GM12878 (cell line): ENCODE results near the gene MSRB1. TPM values are rescaled to one million over a fixed set of nuclear protein-coding genes. Genes with fewer than 3 reads are reported as not detected.

Experiments
- ATAC-seq: fragments of 200-7000 bp; cut with Tn5 transposase; 3 replicates; pipeline ENCODE4 v1.9.1; 2020; ENCODE audit warnings: mild to moderate bottlenecking, moderate library complexity
- BruUV-seq: library from RNA; stranded (reverse); fragments of 400-500 nt; replicated peaks from 2 replicates; lab custom pipeline; 2021; lab: Mats Ljungman, UMichigan
- CTCF ChIA-PET: fragments of 300-600 bp; sonication (Branson Sonifier 250); formaldehyde crosslinking; extraction: SDS; loops from one replicate; lab custom pipeline; 2021; ENCODE audit warnings: inconsistent platforms; lab: Yijun Ruan, JAX
- POLR2A ChIA-PET: fragments of 350-600 bp; formaldehyde crosslinking; extraction: SDS; loops from one replicate; lab custom pipeline; 2021; ENCODE audit warnings: inconsistent platforms; lab: Charles Lee
- RAD21 ChIA-PET: fragments of 300-600 bp; sonication (Branson Sonifier 250); formaldehyde crosslinking; loops from one replicate; lab custom pipeline; 2023; ENCODE audit warnings: antibody characterized with exemption; ENCODE audit not compliant: unreplicated experiment; lab: Charles Lee
- SMC1A ChIA-PET: fragments of 300-600 bp; sonication (Branson Sonifier 250); formaldehyde crosslinking; loops from one replicate; lab custom pipeline; 2023; ENCODE audit not compliant: unreplicated experiment, uncharacterized antibody; lab: Charles Lee
- DNase-seq: peaks from one replicate; pipeline ENCODE4 v3.0.0-alpha.2; 2011; ENCODE audit warnings: low read depth, low spot score
- FAIRE-seq: peaks from 3 replicates; lab custom pipeline; 2011; peaks lifted over from hg19 to GRCh38; lab: Jason Lieb, UNC
- H2AFZ ChIP-seq: 2 replicates; pipeline ENCODE4 v1.6.0; 2011; ENCODE audit warnings: low read depth, low read length, control low read depth; ENCODE audit not compliant: control insufficient read depth
- H3K27ac ChIP-seq: 2 replicates; pipeline ENCODE4 v1.5.1; 2011; ENCODE audit warnings: control low read depth; ENCODE audit not compliant: control insufficient read depth, insufficient read depth
- H3K27me3 ChIP-seq, 2 experiments: replicated peaks in 1 of 2; 2 replicates each; pipeline versions ENCODE4 v1.6.0 to v1.6.1; 2011; ENCODE audit warnings: low read length in 1 of 2; ENCODE audit not compliant: control insufficient read depth in 2 of 2, insufficient read depth in 2 of 2
- H3K36me3 ChIP-seq, 2 experiments: 2 replicates each; pipeline ENCODE4 v1.5.1; 2011; ENCODE audit warnings: low read length in 1 of 2; ENCODE audit not compliant: control insufficient read depth in 2 of 2, insufficient read depth in 2 of 2
- H3K4me1 ChIP-seq: 2 replicates; pipeline ENCODE4 v1.6.1; 2011; ENCODE audit warnings: mild to moderate bottlenecking, low read length, moderate library complexity, mixed read lengths; ENCODE audit not compliant: control insufficient read depth, insufficient read depth
- H3K4me2 ChIP-seq: 2 replicates; pipeline ENCODE4 v1.6.0; 2011; ENCODE audit warnings: control low read depth; ENCODE audit not compliant: control insufficient read depth, insufficient read depth
- H3K4me3 ChIP-seq: fragments of 200-600 bp; sonication (generic); 2 replicates; pipeline ENCODE4 v1.5.1; 2016
- H3K79me2 ChIP-seq: 2 replicates; pipeline ENCODE4 v1.6.0; 2011; ENCODE audit warnings: low read length; ENCODE audit not compliant: control insufficient read depth, insufficient read depth
- H3K9ac ChIP-seq: 2 replicates; pipeline ENCODE4 v1.8.0; 2011; ENCODE audit warnings: low read length, control low read depth, mixed read lengths; ENCODE audit not compliant: control insufficient read depth, insufficient read depth
- H3K9me3 ChIP-seq: replicated peaks from 3 replicates; pipeline ENCODE4 v1.5.1; 2011; ENCODE audit warnings: mild to moderate bottlenecking, low read length; ENCODE audit not compliant: control insufficient read depth, insufficient read depth
- H4K20me1 ChIP-seq: 2 replicates; pipeline ENCODE4 v1.6.0; 2011; ENCODE audit not compliant: control insufficient read depth, insufficient read depth
- FOXK2 ChIP-seq: fragments of 450-650 bp; IDR thresholded peaks from 2 replicates; pipeline ENCODE4 v1.6.1; 2017; ENCODE audit warnings: mild to moderate bottlenecking, moderate library complexity
- HCFC1 ChIP-seq: fragments of 150-350 bp; IDR thresholded peaks from 2 replicates; pipeline ENCODE4 v1.6.1; 2014; ENCODE audit warnings: low read length
- IKZF2 ChIP-seq, 2 experiments: fragments of 450-650 bp; IDR thresholded peaks; 2 replicates each; pipeline ENCODE4 v1.6.1; 2017; ENCODE audit warnings: mild to moderate bottlenecking in 2 of 2, moderate library complexity in 2 of 2
- JUNB ChIP-seq: IDR thresholded peaks from 2 replicates; pipeline ENCODE4 v1.6.1; 2016; ENCODE audit warnings: antibody characterized with exemption, mild to moderate bottlenecking
- NRF1 ChIP-seq: conservative IDR thresholded peaks from 2 replicates; pipeline ENCODE4 v1.6.1; 2011; ENCODE audit warnings: mild to moderate bottlenecking, low read depth, low read length, improper control_type of control experiment
- PML ChIP-seq: IDR thresholded peaks from 2 replicates; pipeline ENCODE4 v1.6.1; 2012; ENCODE audit warnings: low read length, inconsistent platforms
- RELA ChIP-seq: fragments of 450-650 bp; IDR thresholded peaks from 2 replicates; pipeline ENCODE4 v1.8.0; 2014; ENCODE audit warnings: borderline replicate concordance; ENCODE audit not compliant: partially characterized antibody
- RFX5 ChIP-seq: IDR thresholded peaks from 2 replicates; pipeline ENCODE4 v1.6.1; 2011; ENCODE audit warnings: low read depth, low read length, improper control_type of control experiment
- SREBF1 ChIP-seq: IDR thresholded peaks from 2 replicates; pipeline ENCODE4 v1.6.1; 2012; ENCODE audit warnings: mild to moderate bottlenecking, low read length
- TAF1 ChIP-seq: IDR thresholded peaks from 2 replicates; pipeline ENCODE4 v1.6.1; 2011; ENCODE audit warnings: mild to moderate bottlenecking, low read depth, low read length, borderline replicate concordance
- ZNF384 ChIP-seq: IDR thresholded peaks from 2 replicates; pipeline ENCODE4 v1.6.1; 2012; ENCODE audit warnings: low read depth, mild to moderate bottlenecking, low read length, improper control_type of control experiment, borderline replicate concordance
- WGBS: methylation state at CpG from one replicate; pipeline ENCODE4 v1.1.6; 2016; ENCODE audit warnings: low lambda C conversion rate; ENCODE audit not compliant: insufficient replicate concordance, insufficient coverage; ENCODE audit errors: missing lambda C conversion rate; 5-methylcytosine and 5-hydroxymethylcytosine counted together
- in situ Hi-C: fragments of 300-500 bp; cut with MboI; formaldehyde crosslinking; loops from 9 replicates; pipeline ENCODE4 v1.14.3; 2018; ENCODE audit warnings: mixed read lengths
- intact Hi-C: fragments of 100-400 bp; cut with micrococcal nuclease; formaldehyde crosslinking; loops from one replicate; pipeline ENCODE4 v1.14.2; 2022; ENCODE audit not compliant: unreplicated experiment
- polyA plus RNA-seq, 11 experiments: library from polyadenylated mRNA; depleted of rRNA in 4 of 11; unstranded in 6 of 11; stranded (reverse) in 5 of 11; fragments of >200 nt; fragmentation: Nextera tagmentation in 4 of 11; fragmentation: Illumina TruSeq in 1 of 11; extraction: Ambion mirVana in 4 of 11; extraction: Trizol in 1 of 11; gene quantifications; 1 replicate in 1 of 11; 2 replicates in 10 of 11; pipeline versions ENCODE4 v1.2.1 to v1.2.3, GENCODE V29; 2011 to 2016; ENCODE audit warnings: inconsistent platforms in 2 of 11, missing spikeins in 2 of 11, low read depth in 1 of 11
- total RNA-seq, 4 experiments: library from RNA; depleted of rRNA in 3 of 4; stranded (reverse); fragments of >200 nt in 3 of 4; fragmentation: Illumina TruSeq in 1 of 4; extraction: Trizol in 1 of 4; gene quantifications; 2 replicates each; pipeline versions ENCODE4 v1.2.1 to v1.2.3, GENCODE V29; 2013 to 2021
- TF ChIP-seq, protein P1 (sequence below): fragments of 450-650 bp; IDR thresholded peaks from 2 replicates; pipeline ENCODE4 v1.6.1; 2017; ENCODE audit warnings: borderline replicate concordance
- TF ChIP-seq, protein P2 (sequence below): fragments of 450-650 bp; IDR thresholded peaks from 2 replicates; pipeline ENCODE4 v1.6.1; 2017; ENCODE audit warnings: antibody characterized with exemption, mild to moderate bottlenecking, moderate library complexity
- TF ChIP-seq, protein P3 (sequence below): fragments of 450-650 bp; IDR thresholded peaks from 2 replicates; pipeline ENCODE4 v1.6.1; 2018; ENCODE audit warnings: mild to moderate bottlenecking, low read depth, moderate library complexity; ENCODE audit not compliant: partially characterized antibody
- TF ChIP-seq, protein P4 (sequence below): IDR thresholded peaks from 2 replicates; pipeline ENCODE4 v1.6.1; 2011; ENCODE audit warnings: mild to moderate bottlenecking, low read depth, low read length, moderate library complexity; ENCODE audit not compliant: insufficient replicate concordance

Gene MSRB1
- total and polyA plus RNA-seq, 10 of the 15 experiments (the other 5 are each of a cell fraction or from before 2014, with no cell fraction given) = 5.1 to 48.6 (median 25.7) TPM

DNA sequence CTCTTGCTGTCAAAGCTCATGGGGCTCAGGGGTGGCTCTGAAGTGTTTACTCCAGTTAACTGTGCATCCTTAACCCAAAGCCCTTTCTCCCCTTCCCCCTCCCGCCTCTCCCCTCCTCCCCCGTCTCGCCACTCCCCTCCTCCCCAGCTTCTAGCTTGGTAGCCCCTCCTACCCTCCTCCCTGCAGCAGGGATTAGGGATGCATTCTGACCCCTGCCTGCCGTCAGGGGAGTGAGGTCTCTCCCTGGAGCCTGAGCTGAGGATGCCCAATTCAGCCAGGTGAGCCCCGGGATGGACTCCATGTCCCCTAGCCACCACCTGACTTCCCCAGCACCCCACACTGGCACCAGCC is 26.4 kb downstream of the MSRB1 start:
- no peak for ATAC-seq

More for the DNA sequence above, 26.4 kb downstream of the MSRB1 start:
- CTCF ChIA-PET = interaction anchor here (2.3 kb wide), 1 partner anchor 12 kb away, joined by 6 read pairs; no protein-coding TSS in a partner anchor
- Histone ChIP-seq H3K9ac (no peak overlapping the region), H3K4me3 (no peak overlapping the region), H3K27ac (no peak overlapping the region), H3K36me3 (no peaks in the 10 kb centered on the region; a peak in 1 of 4 replicates), H3K4me2 (no peak overlapping the region)
- in situ Hi-C loops = no loop called here
- 0% methylated on average over 1 of the region's 5 CpGs for WGBS
- TF ChIP-seq, protein P1, sequence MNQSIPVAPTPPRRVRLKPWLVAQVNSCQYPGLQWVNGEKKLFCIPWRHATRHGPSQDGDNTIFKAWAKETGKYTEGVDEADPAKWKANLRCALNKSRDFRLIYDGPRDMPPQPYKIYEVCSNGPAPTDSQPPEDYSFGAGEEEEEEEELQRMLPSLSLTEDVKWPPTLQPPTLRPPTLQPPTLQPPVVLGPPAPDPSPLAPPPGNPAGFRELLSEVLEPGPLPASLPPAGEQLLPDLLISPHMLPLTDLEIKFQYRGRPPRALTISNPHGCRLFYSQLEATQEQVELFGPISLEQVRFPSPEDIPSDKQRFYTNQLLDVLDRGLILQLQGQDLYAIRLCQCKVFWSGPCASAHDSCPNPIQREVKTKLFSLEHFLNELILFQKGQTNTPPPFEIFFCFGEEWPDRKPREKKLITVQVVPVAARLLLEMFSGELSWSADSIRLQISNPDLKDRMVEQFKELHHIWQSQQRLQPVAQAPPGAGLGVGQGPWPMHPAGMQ = no peak
- TF ChIP-seq PML (no peak), SREBF1 (no peak), HCFC1 (no peak), JUNB (no peak), RFX5 (no peak), FOXK2 (no peak), RELA (no peak), IKZF2 (IDR thresholded peaks at IDR 0.05) (no peak), TAF1 (no peak), ZNF384 (no peak), NRF1 (no peak)
- TF ChIP-seq, protein P2, sequence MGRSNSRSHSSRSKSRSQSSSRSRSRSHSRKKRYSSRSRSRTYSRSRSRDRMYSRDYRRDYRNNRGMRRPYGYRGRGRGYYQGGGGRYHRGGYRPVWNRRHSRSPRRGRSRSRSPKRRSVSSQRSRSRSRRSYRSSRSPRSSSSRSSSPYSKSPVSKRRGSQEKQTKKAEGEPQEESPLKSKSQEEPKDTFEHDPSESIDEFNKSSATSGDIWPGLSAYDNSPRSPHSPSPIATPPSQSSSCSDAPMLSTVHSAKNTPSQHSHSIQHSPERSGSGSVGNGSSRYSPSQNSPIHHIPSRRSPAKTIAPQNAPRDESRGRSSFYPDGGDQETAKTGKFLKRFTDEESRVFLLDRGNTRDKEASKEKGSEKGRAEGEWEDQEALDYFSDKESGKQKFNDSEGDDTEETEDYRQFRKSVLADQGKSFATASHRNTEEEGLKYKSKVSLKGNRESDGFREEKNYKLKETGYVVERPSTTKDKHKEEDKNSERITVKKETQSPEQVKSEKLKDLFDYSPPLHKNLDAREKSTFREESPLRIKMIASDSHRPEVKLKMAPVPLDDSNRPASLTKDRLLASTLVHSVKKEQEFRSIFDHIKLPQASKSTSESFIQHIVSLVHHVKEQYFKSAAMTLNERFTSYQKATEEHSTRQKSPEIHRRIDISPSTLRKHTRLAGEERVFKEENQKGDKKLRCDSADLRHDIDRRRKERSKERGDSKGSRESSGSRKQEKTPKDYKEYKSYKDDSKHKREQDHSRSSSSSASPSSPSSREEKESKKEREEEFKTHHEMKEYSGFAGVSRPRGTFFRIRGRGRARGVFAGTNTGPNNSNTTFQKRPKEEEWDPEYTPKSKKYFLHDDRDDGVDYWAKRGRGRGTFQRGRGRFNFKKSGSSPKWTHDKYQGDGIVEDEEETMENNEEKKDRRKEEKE = no peak
- TF ChIP-seq, protein P3, sequence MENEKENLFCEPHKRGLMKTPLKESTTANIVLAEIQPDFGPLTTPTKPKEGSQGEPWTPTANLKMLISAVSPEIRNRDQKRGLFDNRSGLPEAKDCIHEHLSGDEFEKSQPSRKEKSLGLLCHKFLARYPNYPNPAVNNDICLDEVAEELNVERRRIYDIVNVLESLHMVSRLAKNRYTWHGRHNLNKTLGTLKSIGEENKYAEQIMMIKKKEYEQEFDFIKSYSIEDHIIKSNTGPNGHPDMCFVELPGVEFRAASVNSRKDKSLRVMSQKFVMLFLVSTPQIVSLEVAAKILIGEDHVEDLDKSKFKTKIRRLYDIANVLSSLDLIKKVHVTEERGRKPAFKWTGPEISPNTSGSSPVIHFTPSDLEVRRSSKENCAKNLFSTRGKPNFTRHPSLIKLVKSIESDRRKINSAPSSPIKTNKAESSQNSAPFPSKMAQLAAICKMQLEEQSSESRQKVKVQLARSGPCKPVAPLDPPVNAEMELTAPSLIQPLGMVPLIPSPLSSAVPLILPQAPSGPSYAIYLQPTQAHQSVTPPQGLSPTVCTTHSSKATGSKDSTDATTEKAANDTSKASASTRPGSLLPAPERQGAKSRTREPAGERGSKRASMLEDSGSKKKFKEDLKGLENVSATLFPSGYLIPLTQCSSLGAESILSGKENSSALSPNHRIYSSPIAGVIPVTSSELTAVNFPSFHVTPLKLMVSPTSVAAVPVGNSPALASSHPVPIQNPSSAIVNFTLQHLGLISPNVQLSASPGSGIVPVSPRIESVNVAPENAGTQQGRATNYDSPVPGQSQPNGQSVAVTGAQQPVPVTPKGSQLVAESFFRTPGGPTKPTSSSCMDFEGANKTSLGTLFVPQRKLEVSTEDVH = no peak
- TF ChIP-seq, protein P4, sequence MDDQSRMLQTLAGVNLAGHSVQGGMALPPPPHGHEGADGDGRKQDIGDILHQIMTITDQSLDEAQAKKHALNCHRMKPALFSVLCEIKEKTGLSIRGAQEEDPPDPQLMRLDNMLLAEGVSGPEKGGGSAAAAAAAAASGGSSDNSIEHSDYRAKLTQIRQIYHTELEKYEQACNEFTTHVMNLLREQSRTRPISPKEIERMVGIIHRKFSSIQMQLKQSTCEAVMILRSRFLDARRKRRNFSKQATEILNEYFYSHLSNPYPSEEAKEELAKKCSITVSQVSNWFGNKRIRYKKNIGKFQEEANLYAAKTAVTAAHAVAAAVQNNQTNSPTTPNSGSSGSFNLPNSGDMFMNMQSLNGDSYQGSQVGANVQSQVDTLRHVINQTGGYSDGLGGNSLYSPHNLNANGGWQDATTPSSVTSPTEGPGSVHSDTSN = no peak
- TF ChIP-seq, all 136 proteins: peak for 0
- FAIRE-seq (no peak), DNase-seq (no peak)
- Histone ChIP-seq H2AFZ (no peak overlapping the region), H3K4me1 (no peaks in the 10 kb centered on the region), H3K9me3 (no peaks in the 10 kb centered on the region), H3K27me3 (peaks cover 6 to 7% of the 10 kb centered on the region in 2 experiments; a peak in 3 of 4 replicates), H4K20me1 (no peaks in the 10 kb centered on the region), H3K79me2 (no peaks in the 10 kb centered on the region)
- BruUV-seq = no TSS peak
- intact Hi-C loops = no loop called here
- ChIA-PET RAD21 (no interaction called here), POLR2A (no interaction called here), SMC1A (no interaction called here)
